Fibroblast of lung (primary cell): ENCODE data around the gene POLR2F. TPM values are rescaled to one million over a fixed set of nuclear protein-coding genes. Genes with fewer than 3 reads are reported as not detected.

Source experiments
- DNase-seq, 2 donors: peaks; one replicate each; pipeline versions ENCODE4 v3.0.0 to v3.0.0-alpha.2; 2010; ENCODE audit warnings: low read depth in 2 of 2
- H2AFZ ChIP-seq: 2 replicates; pipeline ENCODE4 v1.5.1; 2012; ENCODE audit warnings: low read length, control low read depth, inconsistent platforms
- H3K27ac ChIP-seq: 2 replicates; pipeline ENCODE4 v1.5.1; 2011; ENCODE audit warnings: low read length, control low read depth; ENCODE audit not compliant: insufficient read depth
- H3K27me3 ChIP-seq: 2 replicates; pipeline ENCODE4 v1.5.1; 2011; ENCODE audit warnings: mild to moderate bottlenecking, low read length; ENCODE audit not compliant: control insufficient read depth, insufficient read depth
- H3K36me3 ChIP-seq: 2 replicates; pipeline ENCODE4 v1.5.1; 2011; ENCODE audit warnings: low read length; ENCODE audit not compliant: control insufficient read depth, insufficient read depth
- H3K4me1 ChIP-seq: 2 replicates; pipeline ENCODE4 v1.5.1; 2011; ENCODE audit warnings: low read length; ENCODE audit not compliant: control insufficient read depth, insufficient read depth; ENCODE audit errors: extremely low read depth
- H3K4me2 ChIP-seq: 2 replicates; pipeline ENCODE4 v1.5.1; 2011; ENCODE audit warnings: low read length, control low read depth; ENCODE audit not compliant: insufficient read depth; ENCODE audit errors: extremely low read depth
- H3K4me3 ChIP-seq, 4 experiments: fragments of 200-600 bp in 1 of 4; sonication (generic) in 1 of 4; replicated peaks in 1 of 4; 2 replicates each; pipeline ENCODE4 v1.5.1; 2011 to 2016; ENCODE audit warnings: low read length in 4 of 4, low read depth in 3 of 4, mild to moderate bottlenecking in 3 of 4, control low read depth in 2 of 4, inconsistent platforms in 1 of 4, mixed read lengths in 1 of 4; ENCODE audit not compliant: insufficient read depth in 1 of 4; ENCODE audit errors: control extremely low read depth in 1 of 4
- H3K79me2 ChIP-seq: 2 replicates; pipeline ENCODE4 v1.5.1; 2012; ENCODE audit warnings: mild to moderate bottlenecking, low read length, inconsistent platforms; ENCODE audit not compliant: control insufficient read depth, insufficient read depth
- H3K9ac ChIP-seq: 2 replicates; pipeline ENCODE4 v1.5.1; 2011; ENCODE audit warnings: mild to moderate bottlenecking, low read length, control low read depth; ENCODE audit not compliant: insufficient read depth
- H3K9me3 ChIP-seq: 2 replicates; pipeline ENCODE4 v1.5.1; 2012; ENCODE audit warnings: low read depth, low read length; ENCODE audit not compliant: control insufficient read depth, insufficient read depth
- H4K20me1 ChIP-seq: 2 replicates; pipeline ENCODE4 v1.5.1; 2011; ENCODE audit warnings: low read length; ENCODE audit not compliant: control insufficient read depth, insufficient read depth; ENCODE audit errors: extremely low read depth
- CTCF ChIP-seq, 2 donors: IDR thresholded peaks in 1 of 2; conservative IDR thresholded peaks in 1 of 2; 1 replicate in 1 of 2; 2 replicates in 1 of 2; pipeline ENCODE4 v1.5.1; 2011 to 2012; ENCODE audit warnings: low read length in 2 of 2, control low read depth in 1 of 2, inconsistent platforms in 1 of 2, low read depth in 1 of 2, mild to moderate bottlenecking in 1 of 2
- EZH2 ChIP-seq: IDR thresholded peaks from 2 replicates; pipeline ENCODE4 v1.5.1; 2012; ENCODE audit warnings: low read length, control low read depth, mild to moderate bottlenecking; ENCODE audit errors: missing control alignments
- polyA plus RNA-seq, 2 donors: library from polyadenylated mRNA; depleted of rRNA in 1 of 2; stranded (reverse) in 1 of 2; unstranded in 1 of 2; fragments of >200 nt; gene quantifications; 2 replicates each; pipeline ENCODE4 v1.2.1, GENCODE V29; 2011 to 2012; ENCODE audit warnings: missing spikeins in 1 of 2
- total RNA-seq: library from RNA; depleted of rRNA; stranded (reverse); fragments of >200 nt; gene quantifications from 2 replicates; pipeline ENCODE4 v1.2.1, GENCODE V29; 2014

Gene POLR2F
- total and polyA plus RNA-seq, 2 donors (not counting 1 experiment from before 2014, with no cell fraction given): 31.9 to 82.0 TPM

- DNase-seq: no peak
- Histone ChIP-seq H3K4me2 (no peak overlapping the region), H3K4me3 (no peak overlapping the region), H3K4me1 (no peaks in the 10 kb centered on the region), H3K27me3 (no peaks in the 10 kb centered on the region), H3K79me2 (no peaks in the 10 kb centered on the region), H3K36me3 (no peaks in the 10 kb centered on the region), H4K20me1 (no peaks in the 10 kb centered on the region), H3K9ac (no peak overlapping the region), H2AFZ (no peak overlapping the region), H3K9me3 (no peaks in the 10 kb centered on the region), H3K27ac (no peak overlapping the region)
- TF ChIP-seq EZH2 (no peak), CTCF (conservative IDR thresholded peaks at IDR 0.05 in 1 of 2, IDR thresholded peaks at IDR 0.05 in 1 of 2; ENCODE audit: low read depth in 1 of 2, low read length in 2 of 2) (no peak)
Observed at GRCh38 chr22:38007330-38007902, 53.9 kb downstream of the POLR2F start.

- no peak for DNase-seq
- H3K9me3 ChIP-seq: no peaks in the 10 kb centered on the region
- H4K20me1 ChIP-seq: no peaks in the 10 kb centered on the region
- H3K9ac ChIP-seq: no peak overlapping the region
- H3K4me1 ChIP-seq: no peaks in the 10 kb centered on the region
- TF ChIP-seq EZH2 (no peak), CTCF (conservative IDR thresholded peaks at IDR 0.05 in 1 of 2, IDR thresholded peaks at IDR 0.05 in 1 of 2; ENCODE audit: low read depth in 1 of 2, low read length in 2 of 2) (no peak)
- H3K36me3 ChIP-seq: no peaks in the 10 kb centered on the region
- no peaks in the 10 kb centered on the region for H3K79me2 ChIP-seq
- H3K4me3 ChIP-seq: no peak overlapping the region
- H3K4me2 ChIP-seq: no peak overlapping the region
- no peak overlapping the region for H3K27ac ChIP-seq
- H2AFZ ChIP-seq: no peak overlapping the region
- H3K27me3 ChIP-seq: no peaks in the 10 kb centered on the region
Observed at GRCh38 chr22:38009000-38009806, 55.7 kb downstream of the POLR2F start.

GRCh38 chr22:38012604-38013072, 59.1 kb downstream of the POLR2F start:
- Histone ChIP-seq H3K27ac (no peak overlapping the region), H3K4me3 (no peak overlapping the region), H3K9ac (no peak overlapping the region), H3K9me3 (no peaks in the 10 kb centered on the region), H3K27me3 (no peaks in the 10 kb centered on the region), H2AFZ (peak overlapping the region; percentile 2), H3K36me3 (no peaks in the 10 kb centered on the region), H3K4me1 (peaks cover 4% of the 10 kb centered on the region), H4K20me1 (no peaks in the 10 kb centered on the region), H3K4me2 (no peak overlapping the region), H3K79me2 (no peaks in the 10 kb centered on the region)
- no peak for TF ChIP-seq EZH2
- peak; percentile 45 to 67 for DNase-seq
